MCF 10A (cell line): ENCODE data around the gene CCDC85C. TPM values are rescaled to one million over a fixed set of nuclear protein-coding genes. Genes with fewer than 3 reads are reported as not detected.

Experiments
- BruUV-seq: library from RNA; stranded (reverse); fragments of 400-500 nt; replicated peaks from 2 replicates; lab custom pipeline; 2021; lab: Mats Ljungman, UMichigan
- CTCF ChIA-PET: fragments of 300-600 bp; sonication (Branson Sonifier 250); formaldehyde crosslinking; extraction: SDS; loops from one replicate; lab custom pipeline; 2021; ENCODE audit warnings: antibody characterized with exemption, inconsistent platforms; lab: Yijun Ruan, JAX
- POLR2A ChIA-PET: fragments of 300-600, 350-650 bp; sonication (Branson Sonifier 250); formaldehyde crosslinking; extraction: SDS; loops from one replicate; lab custom pipeline; 2020; ENCODE audit warnings: antibody characterized with exemption, inconsistent platforms; lab: Yijun Ruan, JAX
- DNase-seq: peaks from one replicate; pipeline ENCODE4 v3.0.0-alpha.2; 2018; ENCODE audit not compliant: unreplicated experiment
- H3K27ac Mint-ChIP-seq: one replicate; pipeline ENCODE4 v1.8.0; 2022; ENCODE audit warnings: mild to moderate bottlenecking, low read depth, mixed read lengths; ENCODE audit not compliant: unreplicated experiment
- H3K27me3 Mint-ChIP-seq: one replicate; pipeline ENCODE4 v1.8.0; 2022; ENCODE audit warnings: mixed read lengths; ENCODE audit not compliant: insufficient read depth, unreplicated experiment
- H3K36me3 Mint-ChIP-seq: one replicate; pipeline ENCODE4 v1.8.0; 2022; ENCODE audit warnings: mild to moderate bottlenecking, moderate library complexity, mixed read lengths; ENCODE audit not compliant: insufficient read depth, unreplicated experiment
- H3K4me1 Mint-ChIP-seq: one replicate; pipeline ENCODE4 v1.8.0; 2022; ENCODE audit warnings: mixed read lengths; ENCODE audit not compliant: insufficient read depth, unreplicated experiment
- H3K4me3 Mint-ChIP-seq: one replicate; pipeline ENCODE4 v1.8.0; 2022; ENCODE audit warnings: mild to moderate bottlenecking, moderate library complexity, mixed read lengths; ENCODE audit not compliant: unreplicated experiment
- H3K9me3 Mint-ChIP-seq: one replicate; pipeline ENCODE4 v1.8.0; 2022; ENCODE audit warnings: mixed read lengths; ENCODE audit not compliant: unreplicated experiment
- CTCF ChIP-seq: fragments of 200-600 bp; IDR thresholded peaks from one replicate; pipeline ENCODE4 v1.8.0; 2022; ENCODE audit warnings: antibody characterized with exemption, mild to moderate bottlenecking; ENCODE audit not compliant: unreplicated experiment
- intact Hi-C: fragments of 100-400 bp; cut with micrococcal nuclease; formaldehyde crosslinking; loops from 2 replicates; pipeline ENCODE4 v1.14.1; 2022
- total RNA-seq: library from RNA; stranded (reverse); gene quantifications from 2 replicates; pipeline ENCODE4 v1.2.3, GENCODE V29; 2022

The CCDC85C gene
- total RNA-seq, 1 experiment from 2014 or later = 29.9 TPM

DNA sequence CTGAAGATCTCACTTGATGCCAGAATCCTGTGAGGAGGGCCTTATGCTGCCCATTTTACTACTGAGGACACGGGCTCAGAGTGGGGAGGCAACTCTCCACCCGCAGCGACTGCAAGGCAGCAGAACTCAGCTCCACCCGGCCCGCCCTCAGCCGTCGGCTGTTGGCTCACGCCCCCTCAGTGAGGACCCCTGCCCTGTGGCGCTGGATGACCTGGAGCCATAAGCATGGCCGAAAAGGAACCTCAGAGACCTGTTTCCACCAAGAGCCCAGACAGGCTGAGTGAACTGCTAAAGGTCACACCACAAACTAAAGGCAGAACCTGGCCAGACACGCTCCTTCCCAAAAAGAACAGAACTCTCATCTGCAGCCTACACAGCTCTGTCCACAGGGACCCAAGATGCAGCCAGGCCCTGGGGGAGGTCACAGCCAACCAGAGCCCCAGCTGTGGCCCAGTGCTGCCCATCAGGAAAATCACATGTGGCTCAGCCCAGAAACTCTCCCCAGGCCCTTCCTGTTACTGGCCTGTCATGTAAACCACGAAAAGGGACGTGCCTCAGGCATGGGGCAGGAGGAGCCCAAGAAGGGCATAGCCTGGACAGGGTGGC lies 90.0 kb downstream of the CCDC85C start:
- CTCF ChIA-PET = interaction anchor here (0.9 kb wide), 1 partner anchor 116 kb away, joined by 3 read pairs; no protein-coding TSS in a partner anchor
- no peak for TF ChIP-seq CTCF
- no TSS peak for BruUV-seq

DNA sequence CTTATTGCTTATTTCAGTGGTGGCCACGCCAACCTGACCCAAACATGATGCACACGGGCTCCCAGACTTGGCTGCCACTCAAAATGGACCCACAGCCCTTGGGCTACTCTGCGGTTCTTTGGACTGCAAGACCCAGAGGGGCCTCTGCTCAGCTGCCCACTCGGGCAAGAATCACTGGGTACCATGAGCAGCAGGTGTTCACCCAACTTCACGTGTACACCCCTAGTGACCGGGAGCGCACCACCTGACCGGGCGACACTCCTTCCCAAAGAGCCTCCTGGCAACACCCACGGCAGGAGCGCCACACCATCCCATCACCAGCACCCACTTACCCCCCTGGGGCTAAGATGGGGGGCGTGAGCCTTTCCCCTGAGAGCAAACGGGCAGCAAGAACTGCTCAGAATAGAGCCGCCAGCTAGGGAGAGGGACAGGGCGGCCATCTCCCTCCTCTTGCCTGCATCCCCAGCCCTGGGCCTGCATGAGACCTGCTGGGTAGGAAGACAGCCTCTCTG lies 90.8 kb downstream of the CCDC85C start:
- BruUV-seq = no TSS peak
- TF ChIP-seq CTCF = no peak
- ChIA-PET POLR2A (interaction anchor here (0.9 kb wide), 1 partner anchor 10 kb away, joined by 4 read pairs; no protein-coding TSS in a partner anchor), CTCF (interaction anchor here (0.6 to 2.1 kb wide), 2 partner anchors 29 to 115 kb away, joined by 4 to 9 read pairs; no protein-coding TSS in a partner anchor)
- Mint-ChIP-seq H3K36me3 (peaks cover 27% of the 10 kb centered on the region), H3K9me3 (no peaks in the 10 kb centered on the region), H3K27me3 (no peaks in the 10 kb centered on the region), H3K4me1 (no peaks in the 10 kb centered on the region), H3K4me3 (no peak overlapping the region), H3K27ac (no peak overlapping the region)
- DNase-seq = no peak
- intact Hi-C loops = no loop called here

More for the DNA sequence above, 90.0 kb downstream of the CCDC85C start:
- DNase-seq = no peak
- no peak overlapping the region for H3K27ac Mint-ChIP-seq
- POLR2A ChIA-PET = no interaction called here
- intact Hi-C loops = no loop called here
- H3K4me1 Mint-ChIP-seq = no peaks in the 10 kb centered on the region
- H3K27me3 Mint-ChIP-seq = no peaks in the 10 kb centered on the region
- H3K4me3 Mint-ChIP-seq = no peak overlapping the region
- no peaks in the 10 kb centered on the region for H3K9me3 Mint-ChIP-seq
- peaks cover 24% of the 10 kb centered on the region for H3K36me3 Mint-ChIP-seq

DNA sequence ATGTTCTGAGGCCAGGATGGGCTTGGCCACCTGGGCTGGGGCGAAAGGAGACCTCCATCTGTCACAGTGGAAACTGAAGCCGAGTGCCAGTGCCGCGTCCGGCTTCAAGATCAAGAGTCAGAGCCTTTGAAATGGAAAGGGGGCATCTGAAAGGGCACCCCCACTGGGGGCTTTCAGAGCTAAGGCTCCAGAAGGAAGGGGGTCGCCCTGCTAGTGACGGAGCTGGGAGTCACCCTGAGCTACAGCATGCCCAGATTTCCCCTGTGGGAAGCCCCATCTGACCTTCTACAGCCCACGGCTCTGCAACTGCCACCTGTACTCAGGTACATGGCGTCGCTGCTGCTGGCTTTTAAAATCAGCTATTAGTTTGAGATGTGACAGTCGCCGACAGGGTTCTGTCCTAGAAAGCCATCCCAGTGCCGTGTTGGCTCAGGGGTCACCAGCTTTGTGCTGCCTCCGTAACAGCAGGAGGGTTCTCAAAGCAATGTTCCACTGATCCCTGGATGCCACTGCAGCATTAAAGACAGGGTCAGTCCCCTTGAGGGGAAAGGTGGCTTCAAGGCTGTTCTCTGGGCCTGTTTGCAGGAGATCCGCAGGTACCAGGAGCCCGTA lies 91.3 kb downstream of the CCDC85C start:
- Mint-ChIP-seq H3K9me3 (no peaks in the 10 kb centered on the region), H3K4me1 (no peaks in the 10 kb centered on the region), H3K36me3 (peaks cover 31% of the 10 kb centered on the region), H3K27me3 (no peaks in the 10 kb centered on the region), H3K4me3 (no peak overlapping the region), H3K27ac (no peak overlapping the region)
- TF ChIP-seq CTCF = no peak
- POLR2A ChIA-PET = interaction anchor here (0.9 kb wide), 1 partner anchor 9 kb away, joined by 4 read pairs; no protein-coding TSS in a partner anchor
- DNase-seq = no peak
- intact Hi-C loops = no loop called here
- no TSS peak for BruUV-seq
- CTCF ChIA-PET = interaction anchor here (0.6 to 2.1 kb wide), 3 partner anchors 29 to 691 kb away, joined by 4 to 9 read pairs (median 7); no protein-coding TSS in a partner anchor

- BruUV-seq = no TSS peak
- CTCF ChIA-PET = interaction anchor here (0.6 to 2.1 kb wide), 5 partner anchors 99 to 692 kb away, joined by 3 to 9 read pairs (median 4); no protein-coding TSS in a partner anchor
- no peaks in the 10 kb centered on the region for H3K27me3 Mint-ChIP-seq
Measured at GRCh38 chr14:99512110-99512449, 91.9 kb downstream of the CCDC85C start.

More at GRCh38 chr14:99512110-99512449, 91.9 kb downstream of the CCDC85C start:
- no peak overlapping the region for H3K27ac Mint-ChIP-seq
- no peaks in the 10 kb centered on the region for H3K4me1 Mint-ChIP-seq
- POLR2A ChIA-PET = interaction anchor here (0.6 to 0.9 kb wide), 2 partner anchors 8 to 354 kb away, joined by 3 to 4 read pairs; no protein-coding TSS in a partner anchor
- H3K4me3 Mint-ChIP-seq = no peak overlapping the region
- H3K9me3 Mint-ChIP-seq = no peaks in the 10 kb centered on the region
- intact Hi-C loops = no loop called here
- no peak for DNase-seq
- H3K36me3 Mint-ChIP-seq = peaks cover 37% of the 10 kb centered on the region
- no peak for TF ChIP-seq CTCF
